Adrenal gland (tissue), 5 donors: Measurements from ENCODE around the gene C6orf89.

Experiments used
- CTCF ChIP-seq, 6 experiments: fragments of 450-650 bp in 4 of 6; fragments of 200-600 bp in 2 of 6; sonication (generic) in 1 of 6; IDR thresholded peaks; 1 replicate in 5 of 6; 2 replicates in 1 of 6; pipeline versions ENCODE4 v1.5.1 to v1.8.0; 2016 to 2021; ENCODE audit warnings: antibody characterized with exemption in 6 of 6, mild to moderate bottlenecking in 2 of 6, moderate library complexity in 1 of 6
- POLR2A ChIP-seq, 2 donors: fragments of 450-650 bp; IDR thresholded peaks; one replicate each; pipeline ENCODE4 v1.6.1; 2017; ENCODE audit warnings: antibody characterized with exemption in 2 of 2, mild to moderate bottlenecking in 2 of 2, moderate library complexity in 1 of 2
- donor health status: DM: no; HTN: no; CAD: no.

- no peak for TF ChIP-seq POLR2A (IDR thresholded peaks at IDR 0.05)
- TF ChIP-seq CTCF (IDR thresholded peaks at IDR 0.05) = peak; percentile 13 to 51 (median 39)
Observed at GRCh38 chr6:36914227-36914794, 28.6 kb downstream of the C6orf89 start.
